Neutrophil (primary cell): Measurements from ENCODE around the gene DEFB112.

Experiments used
- H3K27ac ChIP-seq: fragments of 200-600 bp; sonication (generic); 2 replicates; pipeline ENCODE4 v1.5.1; 2016; ENCODE audit warnings: mild to moderate bottlenecking, moderate library complexity
- H3K27me3 ChIP-seq: fragments of 200-600 bp; sonication (generic); 2 replicates; pipeline ENCODE4 v1.6.0; 2016; ENCODE audit warnings: mild to moderate bottlenecking
- H3K36me3 ChIP-seq: fragments of 200-600 bp; sonication (generic); 2 replicates; pipeline ENCODE4 v1.5.1; 2017
- H3K4me1 ChIP-seq, 2 experiments: fragments of 200-600 bp in 1 of 2; sonication (generic) in 1 of 2; 1 replicate in 1 of 2; 2 replicates in 1 of 2; pipeline versions ENCODE4 v1.5.1 to v1.6.1; 2013 to 2016; ENCODE audit warnings: low read depth in 1 of 2, low read length in 1 of 2, mild to moderate bottlenecking in 1 of 2, moderate library complexity in 1 of 2; ENCODE audit not compliant: control insufficient read depth in 1 of 2, insufficient read depth in 1 of 2
- H3K4me3 ChIP-seq, 2 experiments: fragments of 200-600 bp in 1 of 2; sonication (generic) in 1 of 2; 1 replicate in 1 of 2; 2 replicates in 1 of 2; pipeline ENCODE4 v1.5.1; 2013 to 2016; ENCODE audit warnings: low read depth in 1 of 2, low read length in 1 of 2, mild to moderate bottlenecking in 1 of 2, moderate library complexity in 1 of 2
- H3K9me3 ChIP-seq: fragments of 200-600 bp; sonication (generic); 2 replicates; pipeline ENCODE4 v1.5.1; 2016
- CTCF ChIP-seq: fragments of 200-600 bp; sonication (generic); IDR thresholded peaks from 2 replicates; pipeline ENCODE4 v1.5.1; 2016; ENCODE audit warnings: antibody characterized with exemption

Gene DEFB112

GRCh38 chr6:50076431-50076830 lies 26.7 kb upstream of the DEFB112 start:
- H3K27ac ChIP-seq: no peak overlapping the region
- no peaks in the 10 kb centered on the region for H3K9me3 ChIP-seq
- no peak for TF ChIP-seq CTCF
- no peaks in the 10 kb centered on the region for H3K36me3 ChIP-seq
- H3K4me3 ChIP-seq: no peak overlapping the region
- H3K27me3 ChIP-seq: no peaks in the 10 kb centered on the region
- no peaks in the 10 kb centered on the region for H3K4me1 ChIP-seq

GRCh38 chr6:50071921-50072320 lies 22.2 kb upstream of the DEFB112 start:
- no peak for TF ChIP-seq CTCF
- Histone ChIP-seq H3K4me3 (no peak overlapping the region), H3K36me3 (no peaks in the 10 kb centered on the region), H3K4me1 (no peaks in the 10 kb centered on the region), H3K27ac (no peak overlapping the region), H3K27me3 (no peaks in the 10 kb centered on the region), H3K9me3 (no peaks in the 10 kb centered on the region)

GRCh38 chr6:50070101-50070500 lies 20.4 kb upstream of the DEFB112 start:
- Histone ChIP-seq H3K4me1 (no peaks in the 10 kb centered on the region), H3K36me3 (no peaks in the 10 kb centered on the region), H3K4me3 (no peak overlapping the region), H3K9me3 (no peaks in the 10 kb centered on the region), H3K27ac (no peak overlapping the region), H3K27me3 (no peaks in the 10 kb centered on the region)
- no peak for TF ChIP-seq CTCF

GRCh38 chr6:50062051-50062450 lies 12.3 kb upstream of the DEFB112 start:
- H3K9me3 ChIP-seq: no peaks in the 10 kb centered on the region
- H3K27me3 ChIP-seq: no peaks in the 10 kb centered on the region
- no peak for TF ChIP-seq CTCF
- no peaks in the 10 kb centered on the region for H3K4me1 ChIP-seq
- no peak overlapping the region for H3K27ac ChIP-seq
- no peaks in the 10 kb centered on the region for H3K36me3 ChIP-seq
- H3K4me3 ChIP-seq: no peak overlapping the region

GRCh38 chr6:50056242-50056641 lies 6.5 kb upstream of the DEFB112 start:
- no peaks in the 10 kb centered on the region for H3K27me3 ChIP-seq
- TF ChIP-seq CTCF: no peak
- no peaks in the 10 kb centered on the region for H3K9me3 ChIP-seq
- H3K27ac ChIP-seq: no peak overlapping the region
- no peaks in the 10 kb centered on the region for H3K4me1 ChIP-seq
- H3K4me3 ChIP-seq: no peak overlapping the region
- no peaks in the 10 kb centered on the region for H3K36me3 ChIP-seq

GRCh38 chr6:50047026-50047425 lies 2.7 kb downstream of the DEFB112 start:
- no peaks in the 10 kb centered on the region for H3K36me3 ChIP-seq
- no peaks in the 10 kb centered on the region for H3K4me1 ChIP-seq
- H3K27me3 ChIP-seq: no peaks in the 10 kb centered on the region
- no peaks in the 10 kb centered on the region for H3K9me3 ChIP-seq
- no peak for TF ChIP-seq CTCF
- no peak overlapping the region for H3K27ac ChIP-seq
- H3K4me3 ChIP-seq: no peak overlapping the region
